Measurements from ENCODE around the gene RNF169. TPM values are rescaled to one million over a fixed set of nuclear protein-coding genes. Genes with fewer than 3 reads are reported as not detected.

Gene RNF169
- total RNA-seq, 1 experiment from 2014 or later, result 19.7 TPM

GRCh38 chr11:74707602-74708510 lies 40.8 kb upstream of the RNF169 start:
- POLR2A ChIA-PET (ENCODE audit: low non-redundant PET), result no interaction called here

GRCh38 chr11:74709175-74709574 lies 39.5 kb upstream of the RNF169 start:
- H3K27ac ChIP-seq (ENCODE audit: low read depth, low read length, poor library complexity, severe bottlenecking), result no peak overlapping the region
- H3K4me3 ChIP-seq (ENCODE audit: low read depth, low read length, poor library complexity, severe bottlenecking), result no peak overlapping the region
- no peak for TF ChIP-seq EZH2 (IDR thresholded peaks at IDR 0.05; ENCODE audit: borderline replicate concordance, low read depth, low read length, poor library complexity, severe bottlenecking)
- no peak for TF ChIP-seq CTCF (conservative IDR thresholded peaks at IDR 0.05; ENCODE audit: low read depth, low read length)
- no peak for DNase-seq (ENCODE audit: low spot score)
- CTCF ChIA-PET, result no interaction called here
- no peaks in the 10 kb centered on the region for H3K9me3 ChIP-seq (ENCODE audit: low read depth, low read length, poor library complexity, severe bottlenecking)
- BruUV-seq (replicated peaks), result no TSS peak
- POLR2A ChIA-PET (ENCODE audit: low non-redundant PET), result no interaction called here
- intact Hi-C loops (cut with micrococcal nuclease; ENCODE audit: unreplicated experiment), result no loop called here
- no peaks in the 10 kb centered on the region for H3K36me3 ChIP-seq (ENCODE audit: insufficient read depth, low read length, poor library complexity, severe bottlenecking)
- peaks cover 8% of the 10 kb centered on the region for H3K4me1 ChIP-seq (ENCODE audit: insufficient read depth, low read length, poor library complexity, severe bottlenecking)
- H3K27me3 ChIP-seq (replicated peaks; ENCODE audit: insufficient read depth, low read depth, low read length, poor library complexity), result no peaks in the 10 kb centered on the region

More at GRCh38 chr11:74707602-74708510, 40.8 kb upstream of the RNF169 start:
- no peaks in the 10 kb centered on the region for H3K9me3 ChIP-seq (ENCODE audit: low read depth, low read length, poor library complexity, severe bottlenecking)
- peaks cover 8% of the 10 kb centered on the region for H3K4me1 ChIP-seq (ENCODE audit: insufficient read depth, low read length, poor library complexity, severe bottlenecking)
- DNase-seq (ENCODE audit: low spot score), result no peak
- no TSS peak for BruUV-seq (replicated peaks)
- TF ChIP-seq EZH2 (IDR thresholded peaks at IDR 0.05; ENCODE audit: borderline replicate concordance, low read depth, low read length, poor library complexity, severe bottlenecking) (no peak), CTCF (conservative IDR thresholded peaks at IDR 0.05; ENCODE audit: low read depth, low read length) (no peak)
- no peaks in the 10 kb centered on the region for H3K36me3 ChIP-seq (ENCODE audit: insufficient read depth, low read length, poor library complexity, severe bottlenecking)
- intact Hi-C loops (cut with micrococcal nuclease; ENCODE audit: unreplicated experiment), result no loop called here
- no peak overlapping the region for H3K4me3 ChIP-seq (ENCODE audit: low read depth, low read length, poor library complexity, severe bottlenecking)
- CTCF ChIA-PET, result no interaction called here
- H3K27me3 ChIP-seq (replicated peaks; ENCODE audit: insufficient read depth, low read depth, low read length, poor library complexity), result no peaks in the 10 kb centered on the region
- no peak overlapping the region for H3K27ac ChIP-seq (ENCODE audit: low read depth, low read length, poor library complexity, severe bottlenecking)

- POLR2A ChIA-PET (ENCODE audit: low non-redundant PET), result no interaction called here
- TF ChIP-seq CTCF (conservative IDR thresholded peaks at IDR 0.05; ENCODE audit: low read depth, low read length), result no peak
- TF ChIP-seq EZH2 (IDR thresholded peaks at IDR 0.05; ENCODE audit: borderline replicate concordance, low read depth, low read length, poor library complexity, severe bottlenecking), result no peak
- Histone ChIP-seq H3K27me3 (replicated peaks; ENCODE audit: insufficient read depth, low read depth, low read length, poor library complexity) (no peaks in the 10 kb centered on the region), H3K4me3 (ENCODE audit: low read depth, low read length, poor library complexity, severe bottlenecking) (no peak overlapping the region), H3K27ac (ENCODE audit: low read depth, low read length, poor library complexity, severe bottlenecking) (no peak overlapping the region), H3K36me3 (ENCODE audit: insufficient read depth, low read length, poor library complexity, severe bottlenecking) (no peaks in the 10 kb centered on the region), H3K9me3 (ENCODE audit: low read depth, low read length, poor library complexity, severe bottlenecking) (no peaks in the 10 kb centered on the region), H3K4me1 (ENCODE audit: insufficient read depth, low read length, poor library complexity, severe bottlenecking) (peaks cover 8% of the 10 kb centered on the region)
- DNase-seq (ENCODE audit: low spot score), result peak; percentile 24
- intact Hi-C loops (cut with micrococcal nuclease; ENCODE audit: unreplicated experiment), result no loop called here
- BruUV-seq (replicated peaks), result no TSS peak
- CTCF ChIA-PET, result interaction anchor here (1.1 kb wide), 1 partner anchor 8 kb away, joined by 3 read pairs; no protein-coding TSS in a partner anchor
Measured at GRCh38 chr11:74710281-74710938, 38.2 kb upstream of the RNF169 start.
